ENCODE measurements around the gene PEAK3. TPM values are rescaled to one million over a fixed set of nuclear protein-coding genes. Genes with fewer than 3 reads are reported as not detected.

PEAK3 gene
- total and polyA plus RNA-seq, 2 donors (not counting 1 experiment from before 2014, with no cell fraction given): not detected

GRCh38 chr19:2320939-2321338, 39.0 kb upstream of the PEAK3 start:
- Histone ChIP-seq H4K20me1 (ENCODE audit: control insufficient read depth, extremely low read depth, insufficient read depth, low read length) (no peaks in the 10 kb centered on the region), H3K4me1 (ENCODE audit: control insufficient read depth, extremely low read depth, insufficient read depth, low read length) (no peaks in the 10 kb centered on the region), H3K79me2 (ENCODE audit: control insufficient read depth, insufficient read depth, low read length) (peaks cover 7% of the 10 kb centered on the region), H3K27me3 (ENCODE audit: control insufficient read depth, insufficient read depth, low read length) (no peaks in the 10 kb centered on the region), H3K27ac (ENCODE audit: insufficient read depth, low read length) (no peak overlapping the region), H3K4me2 (ENCODE audit: extremely low read depth, insufficient read depth, low read length) (no peak overlapping the region), H3K36me3 (ENCODE audit: control insufficient read depth, insufficient read depth, low read length) (peaks cover 15% of the 10 kb centered on the region), H3K4me3 (replicated peaks in 1 of 4; ENCODE audit: control extremely low read depth in 1 of 4, insufficient read depth in 1 of 4, low read depth in 3 of 4, low read length in 4 of 4) (no peak overlapping the region), H3K9ac (ENCODE audit: insufficient read depth, low read length) (no peak overlapping the region), H2AFZ (ENCODE audit: low read length) (no peak overlapping the region), H3K9me3 (ENCODE audit: control insufficient read depth, insufficient read depth, low read depth, low read length) (no peaks in the 10 kb centered on the region)
- TF ChIP-seq EZH2 (IDR thresholded peaks at IDR 0.05; ENCODE audit: low read length, missing control alignments) (no peak), CTCF (conservative IDR thresholded peaks at IDR 0.05 in 1 of 2, IDR thresholded peaks at IDR 0.05 in 1 of 2; ENCODE audit: low read depth in 1 of 2, low read length in 2 of 2) (no peak)
- no peak for DNase-seq (ENCODE audit: low read depth in 2 of 2)

DNA sequence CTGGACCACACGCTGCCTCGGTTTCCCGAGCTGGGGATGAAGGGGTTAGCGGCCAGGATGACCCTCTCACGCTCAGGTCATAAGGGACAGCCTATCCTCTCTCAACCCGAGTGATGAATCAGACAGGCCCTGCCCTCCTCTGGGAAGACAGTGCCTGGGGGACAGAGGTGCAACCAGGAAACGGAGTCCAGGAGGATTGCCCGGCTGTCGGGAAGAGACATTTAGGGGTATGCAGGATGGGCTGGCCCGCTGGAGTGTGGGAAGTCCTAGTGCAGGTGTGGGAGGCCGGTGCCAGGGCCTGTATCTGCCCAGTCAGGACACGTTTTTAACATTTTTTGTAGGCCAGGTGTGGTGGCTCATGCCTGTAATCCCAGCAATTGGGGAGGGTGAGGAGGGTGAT, 38.1 kb upstream of the PEAK3 start:
- Histone ChIP-seq H3K36me3 (ENCODE audit: control insufficient read depth, insufficient read depth, low read length) (peaks cover 10% of the 10 kb centered on the region), H3K9ac (ENCODE audit: insufficient read depth, low read length) (no peak overlapping the region), H3K79me2 (ENCODE audit: control insufficient read depth, insufficient read depth, low read length) (peaks cover 2% of the 10 kb centered on the region), H3K4me2 (ENCODE audit: extremely low read depth, insufficient read depth, low read length) (no peak overlapping the region), H3K4me3 (replicated peaks in 1 of 4; ENCODE audit: control extremely low read depth in 1 of 4, insufficient read depth in 1 of 4, low read depth in 3 of 4, low read length in 4 of 4) (no peak overlapping the region), H4K20me1 (ENCODE audit: control insufficient read depth, extremely low read depth, insufficient read depth, low read length) (no peaks in the 10 kb centered on the region), H3K9me3 (ENCODE audit: control insufficient read depth, insufficient read depth, low read depth, low read length) (no peaks in the 10 kb centered on the region), H3K4me1 (ENCODE audit: control insufficient read depth, extremely low read depth, insufficient read depth, low read length) (no peaks in the 10 kb centered on the region), H2AFZ (ENCODE audit: low read length) (no peak overlapping the region), H3K27me3 (ENCODE audit: control insufficient read depth, insufficient read depth, low read length) (no peaks in the 10 kb centered on the region), H3K27ac (ENCODE audit: insufficient read depth, low read length) (no peak overlapping the region)
- no peak for TF ChIP-seq CTCF (conservative IDR thresholded peaks at IDR 0.05 in 1 of 2, IDR thresholded peaks at IDR 0.05 in 1 of 2; ENCODE audit: low read depth in 1 of 2, low read length in 2 of 2)
- TF ChIP-seq EZH2 (IDR thresholded peaks at IDR 0.05; ENCODE audit: low read length, missing control alignments): no peak
- no peak for DNase-seq (ENCODE audit: low read depth in 2 of 2)

- TF ChIP-seq EZH2 (IDR thresholded peaks at IDR 0.05; ENCODE audit: low read length, missing control alignments) (no peak), CTCF (conservative IDR thresholded peaks at IDR 0.05 in 1 of 2, IDR thresholded peaks at IDR 0.05 in 1 of 2; ENCODE audit: low read depth in 1 of 2, low read length in 2 of 2) (no peak)
- H4K20me1 ChIP-seq (ENCODE audit: control insufficient read depth, extremely low read depth, insufficient read depth, low read length): no peaks in the 10 kb centered on the region
- peaks cover 1% of the 10 kb centered on the region for H3K79me2 ChIP-seq (ENCODE audit: control insufficient read depth, insufficient read depth, low read length)
- H3K4me2 ChIP-seq (ENCODE audit: extremely low read depth, insufficient read depth, low read length): no peak overlapping the region
- H2AFZ ChIP-seq (ENCODE audit: low read length): no peak overlapping the region
- H3K36me3 ChIP-seq (ENCODE audit: control insufficient read depth, insufficient read depth, low read length): peaks cover 9% of the 10 kb centered on the region
- no peak overlapping the region for H3K27ac ChIP-seq (ENCODE audit: insufficient read depth, low read length)
- H3K9me3 ChIP-seq (ENCODE audit: control insufficient read depth, insufficient read depth, low read depth, low read length): no peaks in the 10 kb centered on the region
- H3K27me3 ChIP-seq (ENCODE audit: control insufficient read depth, insufficient read depth, low read length): no peaks in the 10 kb centered on the region
- no peaks in the 10 kb centered on the region for H3K4me1 ChIP-seq (ENCODE audit: control insufficient read depth, extremely low read depth, insufficient read depth, low read length)
- no peak overlapping the region for H3K4me3 ChIP-seq (replicated peaks in 1 of 4; ENCODE audit: control extremely low read depth in 1 of 4, insufficient read depth in 1 of 4, low read depth in 3 of 4, low read length in 4 of 4)
- no peak for DNase-seq (ENCODE audit: low read depth in 2 of 2)
- no peak overlapping the region for H3K9ac ChIP-seq (ENCODE audit: insufficient read depth, low read length)
Observed at GRCh38 chr19:2319551-2319950, 37.6 kb upstream of the PEAK3 start.
